ENCODE results near the gene NAT16. TPM values are rescaled to one million over a fixed set of nuclear protein-coding genes. Genes with fewer than 3 reads are reported as not detected.

The NAT16 gene
- total and polyA plus RNA-seq, 2 donors (not counting 1 experiment from before 2014, with no cell fraction given), result not detected

GRCh38 chr7:101162551-101163278, 17.4 kb downstream of the NAT16 start:
- Histone ChIP-seq H3K27ac (ENCODE audit: low read length in 2 of 2) (no peak overlapping the region), H4K20me1 (ENCODE audit: control insufficient read depth, insufficient read depth, low read length, poor library complexity, severe bottlenecking) (peaks cover 26% of the 10 kb centered on the region), H3K27me3 (replicated peaks in 1 of 4; ENCODE audit: control extremely low read depth in 1 of 4, control insufficient read depth in 3 of 4, insufficient read depth in 4 of 4, low read length in 3 of 4) (peaks cover 0 to 53% (median 31%) of the 10 kb centered on the region in 4 experiments), H3K4me1 (ENCODE audit: control insufficient read depth in 2 of 2, insufficient read depth in 2 of 2, low read length in 2 of 2) (peaks cover 44 to 46% of the 10 kb centered on the region in 2 donors), H3K9ac (ENCODE audit: low read length) (peak overlapping the region; percentile 60), H3K36me3 (replicated peaks in 1 of 2; ENCODE audit: control extremely low read depth in 1 of 2, control insufficient read depth in 1 of 2, extremely low read depth in 1 of 2, insufficient read depth in 2 of 2, low read length in 1 of 2) (peaks cover 0 to 3% of the 10 kb centered on the region in 2 experiments), H2AFZ (ENCODE audit: insufficient read depth, low read depth, low read length, poor library complexity, severe bottlenecking) (peak overlapping the region; percentile 54), H3K4me3 (ENCODE audit: control extremely low read depth in 1 of 5, extremely low read depth in 1 of 5, insufficient read depth in 1 of 5, low read depth in 2 of 5, low read length in 4 of 5) (peak overlapping the region; percentile 11 to 60 (median 50)), H3K4me2 (replicated peaks; ENCODE audit: low read depth, low read length, poor library complexity, severe bottlenecking) (peak overlapping the region; percentile 99), H3K79me2 (ENCODE audit: control insufficient read depth, insufficient read depth, low read length) (no peaks in the 10 kb centered on the region), H3K9me3 (ENCODE audit: control extremely low read depth in 1 of 3, control insufficient read depth in 2 of 3, insufficient read depth in 1 of 3, low read length in 2 of 3) (peaks cover 0 to 25% (median 3%) of the 10 kb centered on the region in 3 donors)
- WGBS (ENCODE audit: insufficient coverage), result 2% methylated on average over 65 of the region's 74 CpGs
- TF ChIP-seq CTCF (IDR thresholded peaks at IDR 0.05) (no peak), EZH2 (IDR thresholded peaks at IDR 0.05; ENCODE audit: borderline replicate concordance, insufficient read depth, low read depth, low read length, poor library complexity, severe bottlenecking) (no peak)
- Mint-ChIP-seq H3K27me3 (peaks cover 29% of the 10 kb centered on the region), H3K4me3 (peak overlapping the region; percentile 83), H3K4me1 (peaks cover 28% of the 10 kb centered on the region), H3K9me3 (ENCODE audit: insufficient read depth) (no peaks in the 10 kb centered on the region), H3K27ac (peak overlapping the region; percentile 54)
- ChIA-PET POLR2A (no interaction called here), CTCF (interaction anchor here (2.3 kb wide), 1 partner anchor 19 kb away, joined by 14 read pairs; no protein-coding TSS in a partner anchor)
- intact Hi-C loops (cut with micrococcal nuclease), result no loop called here
- peak; percentile 42 for DNase-seq
- no peak for ATAC-seq (ENCODE audit: low read depth)

Measured in B cell (primary cell).